ENCODE data around the gene SULF2.

SULF2 gene

GRCh38 chr20:47727170-47727880, 58.0 kb downstream of the SULF2 start:
- peak; percentile 99 for ATAC-seq
- Mint-ChIP-seq H3K27ac (peak overlapping the region; percentile 93), H3K9me3 (no peaks in the 10 kb centered on the region), H3K4me3 (peak overlapping the region; percentile 76), H3K27me3 (no peaks in the 10 kb centered on the region), H3K4me1 (peaks cover 52% of the 10 kb centered on the region), H3K36me3 (no peaks in the 10 kb centered on the region)

GRCh38 chr20:47726632-47727031, 58.6 kb downstream of the SULF2 start:
- no peak overlapping the region for H3K4me3 Mint-ChIP-seq
- peaks cover 52% of the 10 kb centered on the region for H3K4me1 Mint-ChIP-seq
- H3K27ac Mint-ChIP-seq, result peak overlapping the region; percentile 93
- H3K9me3 Mint-ChIP-seq, result no peaks in the 10 kb centered on the region
- no peak for ATAC-seq
- no peaks in the 10 kb centered on the region for H3K36me3 Mint-ChIP-seq
- no peaks in the 10 kb centered on the region for H3K27me3 Mint-ChIP-seq

- Mint-ChIP-seq H3K9me3 (no peaks in the 10 kb centered on the region), H3K4me3 (no peak overlapping the region), H3K36me3 (no peaks in the 10 kb centered on the region), H3K27ac (no peak overlapping the region), H3K27me3 (no peaks in the 10 kb centered on the region), H3K4me1 (peaks cover 52% of the 10 kb centered on the region)
- peak; percentile 51 for ATAC-seq
These were observed 59.9 kb downstream of the SULF2 start for GRCh38 chr20:47725248-47725973.

GRCh38 chr20:47724910-47725247, 60.4 kb downstream of the SULF2 start:
- peaks cover 52% of the 10 kb centered on the region for H3K4me1 Mint-ChIP-seq
- no peak for ATAC-seq
- no peaks in the 10 kb centered on the region for H3K27me3 Mint-ChIP-seq
- H3K9me3 Mint-ChIP-seq, result no peaks in the 10 kb centered on the region
- H3K4me3 Mint-ChIP-seq, result no peak overlapping the region
- H3K27ac Mint-ChIP-seq, result no peak overlapping the region
- H3K36me3 Mint-ChIP-seq, result no peaks in the 10 kb centered on the region

- Mint-ChIP-seq H3K36me3 (no peaks in the 10 kb centered on the region), H3K9me3 (no peaks in the 10 kb centered on the region)
These were observed 60.9 kb downstream of the SULF2 start for GRCh38 chr20:47724396-47724795.

GRCh38 chr20:47723322-47723721, 62.0 kb downstream of the SULF2 start:
- Mint-ChIP-seq H3K9me3 (no peaks in the 10 kb centered on the region), H3K4me3 (no peak overlapping the region), H3K27ac (no peak overlapping the region), H3K27me3 (no peaks in the 10 kb centered on the region), H3K36me3 (no peaks in the 10 kb centered on the region), H3K4me1 (peaks cover 38% of the 10 kb centered on the region)
- no peak for ATAC-seq

More at GRCh38 chr20:47724396-47724795, 60.9 kb downstream of the SULF2 start:
- no peaks in the 10 kb centered on the region for H3K27me3 Mint-ChIP-seq
- ATAC-seq, result no peak
- H3K4me1 Mint-ChIP-seq, result peaks cover 48% of the 10 kb centered on the region
- H3K27ac Mint-ChIP-seq, result no peak overlapping the region
- no peak overlapping the region for H3K4me3 Mint-ChIP-seq

GRCh38 chr20:47720636-47721427, 64.4 kb downstream of the SULF2 start:
- ATAC-seq, result no peak
- no peaks in the 10 kb centered on the region for H3K9me3 Mint-ChIP-seq
- H3K27ac Mint-ChIP-seq, result no peak overlapping the region
- no peaks in the 10 kb centered on the region for H3K36me3 Mint-ChIP-seq
- H3K27me3 Mint-ChIP-seq, result no peaks in the 10 kb centered on the region
- no peak overlapping the region for H3K4me3 Mint-ChIP-seq
- H3K4me1 Mint-ChIP-seq, result peaks cover 13% of the 10 kb centered on the region

- H3K36me3 Mint-ChIP-seq, result no peaks in the 10 kb centered on the region
- no peaks in the 10 kb centered on the region for H3K9me3 Mint-ChIP-seq
- no peak overlapping the region for H3K4me3 Mint-ChIP-seq
- H3K27ac Mint-ChIP-seq, result no peak overlapping the region
- peaks cover 6% of the 10 kb centered on the region for H3K4me1 Mint-ChIP-seq
- ATAC-seq, result no peak
- H3K27me3 Mint-ChIP-seq, result peaks cover 10% of the 10 kb centered on the region
These were observed 65.7 kb downstream of the SULF2 start for GRCh38 chr20:47719625-47720024.

- ATAC-seq, result no peak
- H3K27me3 Mint-ChIP-seq, result peaks cover 14% of the 10 kb centered on the region
- H3K27ac Mint-ChIP-seq, result no peak overlapping the region
- H3K9me3 Mint-ChIP-seq, result no peaks in the 10 kb centered on the region
- no peaks in the 10 kb centered on the region for H3K36me3 Mint-ChIP-seq
- no peak overlapping the region for H3K4me3 Mint-ChIP-seq
- peaks cover 6% of the 10 kb centered on the region for H3K4me1 Mint-ChIP-seq
These were observed 66.1 kb downstream of the SULF2 start for GRCh38 chr20:47719211-47719610.

GRCh38 chr20:47718398-47718797, 66.9 kb downstream of the SULF2 start:
- H3K9me3 Mint-ChIP-seq, result no peaks in the 10 kb centered on the region
- H3K4me1 Mint-ChIP-seq, result peaks cover 6% of the 10 kb centered on the region
- H3K4me3 Mint-ChIP-seq, result no peak overlapping the region
- no peak for ATAC-seq
- H3K27me3 Mint-ChIP-seq, result peaks cover 17% of the 10 kb centered on the region
- no peak overlapping the region for H3K27ac Mint-ChIP-seq
- no peaks in the 10 kb centered on the region for H3K36me3 Mint-ChIP-seq

GRCh38 chr20:47717421-47717820, 67.9 kb downstream of the SULF2 start:
- H3K4me3 Mint-ChIP-seq, result no peak overlapping the region
- ATAC-seq, result no peak
- no peaks in the 10 kb centered on the region for H3K9me3 Mint-ChIP-seq
- H3K27me3 Mint-ChIP-seq, result peaks cover 17% of the 10 kb centered on the region
- no peaks in the 10 kb centered on the region for H3K36me3 Mint-ChIP-seq
- H3K4me1 Mint-ChIP-seq, result no peaks in the 10 kb centered on the region
- no peak overlapping the region for H3K27ac Mint-ChIP-seq

GRCh38 chr20:47713878-47714450, 71.3 kb downstream of the SULF2 start:
- ATAC-seq, result no peak
- Mint-ChIP-seq H3K4me1 (peaks cover 14% of the 10 kb centered on the region), H3K9me3 (no peaks in the 10 kb centered on the region), H3K36me3 (no peaks in the 10 kb centered on the region), H3K27me3 (peaks cover 17% of the 10 kb centered on the region), H3K4me3 (no peak overlapping the region), H3K27ac (no peak overlapping the region)

- Mint-ChIP-seq H3K9me3 (no peaks in the 10 kb centered on the region), H3K27ac (no peak overlapping the region), H3K4me1 (peaks cover 22% of the 10 kb centered on the region), H3K36me3 (no peaks in the 10 kb centered on the region), H3K27me3 (peaks cover 17% of the 10 kb centered on the region), H3K4me3 (no peak overlapping the region)
- ATAC-seq, result no peak
These were observed 72.1 kb downstream of the SULF2 start for GRCh38 chr20:47713163-47713562.

GRCh38 chr20:47711046-47711752, 74.1 kb downstream of the SULF2 start:
- Mint-ChIP-seq H3K36me3 (no peaks in the 10 kb centered on the region), H3K9me3 (no peaks in the 10 kb centered on the region), H3K27ac (no peak overlapping the region), H3K4me1 (peaks cover 34% of the 10 kb centered on the region), H3K27me3 (peaks cover 17% of the 10 kb centered on the region), H3K4me3 (no peak overlapping the region)
- ATAC-seq, result peak; percentile 63

GRCh38 chr20:47710665-47711045, 74.6 kb downstream of the SULF2 start:
- Mint-ChIP-seq H3K4me3 (no peak overlapping the region), H3K9me3 (no peaks in the 10 kb centered on the region), H3K4me1 (peaks cover 34% of the 10 kb centered on the region), H3K36me3 (no peaks in the 10 kb centered on the region), H3K27me3 (peaks cover 17% of the 10 kb centered on the region), H3K27ac (no peak overlapping the region)
- no peak for ATAC-seq

Data from stimulated activated memory B cell treated with anti-CD40 and anti-IgM and Interleukin-4, amounts not matched to agents 10 μg/mL and 1 μg/mL and 100 μg/mL, for 72 hours (primary cell).